Neuronal stem cell (in vitro differentiated cells): ENCODE measurements around the gene SH3BP4.

Source experiments
- DNase-seq: peaks from one replicate; pipeline ENCODE4 v3.0.0-alpha.2; 2013; ENCODE audit warnings: low spot score
- H2AFZ ChIP-seq: one replicate; pipeline ENCODE4 v1.6.1; 2013; ENCODE audit warnings: mild to moderate bottlenecking, low read length, inconsistent platforms
- H2AK5ac ChIP-seq: 2 replicates; pipeline ENCODE4 v1.6.1; 2013; ENCODE audit warnings: low read depth, mild to moderate bottlenecking, inconsistent platforms, low read length, moderate library complexity, mixed read lengths
- H2BK120ac ChIP-seq: 2 replicates; pipeline ENCODE4 v1.6.1; 2013; ENCODE audit warnings: low read depth, mild to moderate bottlenecking, inconsistent platforms, low read length, moderate library complexity, mixed read lengths
- H2BK12ac ChIP-seq: one replicate; pipeline ENCODE4 v1.6.1; 2013; ENCODE audit warnings: low read length, inconsistent platforms
- H2BK15ac ChIP-seq: 2 replicates; pipeline ENCODE4 v1.6.1; 2013; ENCODE audit warnings: mild to moderate bottlenecking, low read length, inconsistent platforms, mixed read lengths
- H2BK5ac ChIP-seq: one replicate; pipeline ENCODE4 v1.6.1; 2013; ENCODE audit warnings: inconsistent platforms, mild to moderate bottlenecking, low read length, moderate library complexity
- H3K14ac ChIP-seq: one replicate; pipeline ENCODE4 v1.6.1; 2013; ENCODE audit warnings: low read length, inconsistent platforms
- H3K18ac ChIP-seq: 2 replicates; pipeline ENCODE4 v1.6.1; 2013; ENCODE audit warnings: low read length, inconsistent platforms
- H3K23ac ChIP-seq: 2 replicates; pipeline ENCODE4 v1.6.1; 2013; ENCODE audit warnings: low read depth, mild to moderate bottlenecking, mixed read lengths, low read length, inconsistent platforms; ENCODE audit not compliant: poor library complexity
- H3K27ac ChIP-seq: replicated peaks from 3 replicates; pipeline ENCODE4 v1.5.1; 2013; ENCODE audit warnings: low read length, inconsistent platforms
- H3K27me3 ChIP-seq, 3 experiments: 2 replicates each; pipeline ENCODE4 v1.6.1; 2013; ENCODE audit warnings: low read length in 3 of 3, mild to moderate bottlenecking in 2 of 3, inconsistent platforms in 1 of 3, low read depth in 1 of 3, mixed read lengths in 1 of 3, moderate library complexity in 1 of 3; ENCODE audit not compliant: control insufficient read depth in 3 of 3, insufficient read depth in 3 of 3
- H3K36me3 ChIP-seq, 2 donors: replicated peaks in 1 of 2; 2 replicates each; pipeline ENCODE4 v1.6.1; 2013; ENCODE audit warnings: low read length in 2 of 2; ENCODE audit not compliant: control insufficient read depth in 2 of 2, insufficient read depth in 2 of 2
- H3K4ac ChIP-seq: 2 replicates; pipeline ENCODE4 v1.6.1; 2013; ENCODE audit warnings: inconsistent platforms, mild to moderate bottlenecking, low read length, moderate library complexity
- H3K4me1 ChIP-seq, 2 donors: 1 replicate in 1 of 2; 2 replicates in 1 of 2; pipeline ENCODE4 v1.6.1; 2013; ENCODE audit warnings: low read length in 2 of 2, low read depth in 1 of 2; ENCODE audit not compliant: control insufficient read depth in 2 of 2, insufficient read depth in 1 of 2
- H3K4me2 ChIP-seq: one replicate; pipeline ENCODE4 v1.6.1; 2013; ENCODE audit warnings: mild to moderate bottlenecking, low read length, inconsistent platforms; ENCODE audit not compliant: insufficient read depth, poor library complexity, severe bottlenecking
- H3K4me3 ChIP-seq, 2 donors: 2 replicates each; pipeline ENCODE4 v1.5.1; 2013; ENCODE audit warnings: low read length in 2 of 2, mild to moderate bottlenecking in 2 of 2, inconsistent platforms in 1 of 2, moderate library complexity in 1 of 2
- H3K79me1 ChIP-seq: one replicate; pipeline ENCODE4 v1.6.1; 2013; ENCODE audit warnings: low read depth, mild to moderate bottlenecking, inconsistent platforms, low read length, moderate library complexity
- H3K9ac ChIP-seq: one replicate; pipeline ENCODE4 v1.6.1; 2013; ENCODE audit warnings: mild to moderate bottlenecking, low read depth, low read length, inconsistent platforms; ENCODE audit not compliant: poor library complexity
- H3K9me3 ChIP-seq, 2 donors: replicated peaks in 1 of 2; 2 replicates each; pipeline versions ENCODE3 to v1.6.1; 2013; ENCODE audit warnings: low read length in 2 of 2, mild to moderate bottlenecking in 2 of 2, inconsistent platforms in 1 of 2, low read depth in 1 of 2, mixed read lengths in 1 of 2, moderate library complexity in 1 of 2; ENCODE audit not compliant: control insufficient read depth in 2 of 2, insufficient read depth in 1 of 2
- H4K8ac ChIP-seq: one replicate; pipeline ENCODE4 v1.6.1; 2013; ENCODE audit warnings: low read depth, mild to moderate bottlenecking, inconsistent platforms, low read length, moderate library complexity
- H4K91ac ChIP-seq: one replicate; pipeline ENCODE4 v1.6.1; 2013; ENCODE audit warnings: low read length, low read depth, mild to moderate bottlenecking, inconsistent platforms; ENCODE audit not compliant: poor library complexity
- WGBS, 2 donors: extraction: QIAGEN DNeasy Blood & Tissue Kit; methylation state at CpG; one replicate each; pipeline ENCODE4 v1.1.7; 2013; ENCODE audit warnings: missing lambda C conversion rate in 2 of 2, mixed read lengths in 1 of 2; ENCODE audit not compliant: insufficient read length in 2 of 2, insufficient replicate concordance in 1 of 2; ENCODE audit errors: extremely low coverage in 2 of 2; 5-methylcytosine and 5-hydroxymethylcytosine counted together

SH3BP4 gene

GRCh38 chr2:235078914-235079472, 127.2 kb downstream of the SH3BP4 start:
- no peak overlapping the region for H2BK15ac ChIP-seq
- no peak overlapping the region for H3K27ac ChIP-seq
- H4K91ac ChIP-seq: peak overlapping the region; percentile 66
- peaks cover 0 to 4% of the 10 kb centered on the region in 2 donors for H3K36me3 ChIP-seq
- no peak overlapping the region for H2BK5ac ChIP-seq
- peaks cover 0 to 2% (median 0%) of the 10 kb centered on the region in 3 experiments for H3K27me3 ChIP-seq
- no peak overlapping the region for H4K8ac ChIP-seq
- DNase-seq: no peak
- H3K4ac ChIP-seq: peak overlapping the region; percentile 58
- peaks cover 4 to 8% of the 10 kb centered on the region in 2 donors for H3K4me1 ChIP-seq
- no peak overlapping the region for H2AK5ac ChIP-seq
- 100% methylated on average over 1 to 4 of the region's 8 CpGs for WGBS, 2 donors
- H3K23ac ChIP-seq: no peak overlapping the region
- H2BK120ac ChIP-seq: no peak overlapping the region
- no peaks in the 10 kb centered on the region for H3K79me1 ChIP-seq
- H3K4me2 ChIP-seq: no peak overlapping the region
- peaks cover 4 to 6% of the 10 kb centered on the region in 2 donors for H3K9me3 ChIP-seq
- peak overlapping the region; percentile 83 for H3K9ac ChIP-seq
- H3K4me3 ChIP-seq: peak overlapping the region in 1 of 2 donors; percentile 66
- H2AFZ ChIP-seq: no peak overlapping the region
- H3K18ac ChIP-seq: no peak overlapping the region
- H3K14ac ChIP-seq: peak overlapping the region; percentile 39
- H2BK12ac ChIP-seq: no peak overlapping the region

DNA sequence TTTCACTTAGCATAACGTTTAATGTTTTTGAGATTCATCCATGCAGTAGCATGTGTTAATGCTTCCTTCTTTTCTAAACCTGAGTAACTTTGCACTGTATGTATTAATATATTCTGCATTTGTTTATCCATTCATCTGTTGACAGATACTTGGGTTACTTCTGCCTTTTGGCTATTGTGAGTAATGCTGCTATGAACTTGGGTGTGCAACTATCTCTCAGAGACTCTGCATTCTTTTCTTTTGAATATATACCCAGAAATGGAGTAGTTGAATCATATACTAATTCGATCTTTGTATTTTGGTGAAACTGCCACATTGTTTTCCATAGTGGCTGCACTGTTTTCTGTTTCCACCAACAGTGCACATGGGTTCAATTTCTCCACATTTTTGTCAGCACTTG, 128.3 kb downstream of the SH3BP4 start:
- H4K91ac ChIP-seq: no peak overlapping the region
- H2BK12ac ChIP-seq: no peak overlapping the region
- WGBS, 2 donors: no CpG with 5 or more reads among the region's 2 CpGs
- H2AFZ ChIP-seq: no peak overlapping the region
- no peak overlapping the region for H2BK5ac ChIP-seq
- no peak overlapping the region for H3K4me3 ChIP-seq
- peaks cover 0 to 2% (median 0%) of the 10 kb centered on the region in 3 experiments for H3K27me3 ChIP-seq
- H3K27ac ChIP-seq: no peak overlapping the region
- no peak overlapping the region for H3K4me2 ChIP-seq
- H4K8ac ChIP-seq: no peak overlapping the region
- H3K23ac ChIP-seq: no peak overlapping the region
- no peak overlapping the region for H3K18ac ChIP-seq
- H3K4me1 ChIP-seq: peaks cover 3 to 5% of the 10 kb centered on the region in 2 donors
- no peak overlapping the region for H2BK120ac ChIP-seq
- H3K9ac ChIP-seq: no peak overlapping the region
- H3K9me3 ChIP-seq: peaks cover 6 to 11% of the 10 kb centered on the region in 2 donors
- peaks cover 0 to 4% of the 10 kb centered on the region in 2 donors for H3K36me3 ChIP-seq
- no peak overlapping the region for H2BK15ac ChIP-seq
- no peaks in the 10 kb centered on the region for H3K79me1 ChIP-seq
- no peak for DNase-seq
- no peak overlapping the region for H3K4ac ChIP-seq
- no peak overlapping the region for H2AK5ac ChIP-seq
- H3K14ac ChIP-seq: no peak overlapping the region

DNA sequence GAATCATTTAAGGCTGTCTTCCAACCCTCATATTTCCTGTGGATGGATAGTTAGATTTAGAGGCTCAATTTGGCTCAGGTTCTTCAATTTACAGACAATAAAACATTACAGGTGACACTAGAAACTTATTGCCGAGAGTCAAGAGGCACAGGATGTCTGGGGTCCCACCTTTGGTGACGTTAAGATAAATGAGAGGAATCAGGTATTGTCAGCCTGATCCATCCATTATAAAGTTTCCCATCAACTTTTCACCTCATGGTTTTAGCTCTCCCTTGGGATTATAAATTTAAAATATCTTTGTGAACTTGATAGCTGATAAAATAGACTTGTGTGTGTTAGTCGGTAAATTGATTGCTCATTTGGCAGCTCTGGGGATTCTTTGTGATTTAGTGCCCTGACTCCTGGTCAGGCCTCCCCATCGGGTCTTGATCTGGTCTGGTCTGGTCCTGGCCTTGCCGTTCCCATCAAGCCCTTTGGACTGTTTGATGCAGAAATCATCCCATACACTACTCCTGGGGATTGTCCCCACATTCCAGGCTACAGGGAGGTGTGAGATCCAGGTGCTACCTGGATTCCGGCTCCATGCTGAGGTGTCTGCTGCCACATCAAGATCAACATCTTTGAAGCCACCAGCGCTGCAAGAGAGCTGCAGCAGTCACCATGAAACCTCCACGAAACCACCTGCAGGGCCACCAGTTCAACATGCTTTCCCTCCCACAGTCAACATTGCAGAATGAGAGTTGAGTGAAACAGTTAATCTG, 130.9 kb downstream of the SH3BP4 start:
- no peak overlapping the region for H2BK15ac ChIP-seq
- H2BK120ac ChIP-seq: no peak overlapping the region
- no CpG with 5 or more reads among the region's 8 CpGs for WGBS, 2 donors
- no peak overlapping the region for H4K91ac ChIP-seq
- DNase-seq: no peak
- H4K8ac ChIP-seq: no peak overlapping the region
- peaks cover 14 to 15% of the 10 kb centered on the region in 2 donors for H3K4me1 ChIP-seq
- no peak overlapping the region for H3K4me3 ChIP-seq
- H3K14ac ChIP-seq: no peak overlapping the region
- no peak overlapping the region for H3K4me2 ChIP-seq
- H3K9ac ChIP-seq: no peak overlapping the region
- no peaks in the 10 kb centered on the region for H3K79me1 ChIP-seq
- H3K9me3 ChIP-seq: peaks cover 6 to 11% of the 10 kb centered on the region in 2 donors
- H2AK5ac ChIP-seq: no peak overlapping the region
- H3K23ac ChIP-seq: no peak overlapping the region
- H2BK12ac ChIP-seq: no peak overlapping the region
- no peak overlapping the region for H3K18ac ChIP-seq
- peaks cover 0 to 2% (median 0%) of the 10 kb centered on the region in 3 experiments for H3K27me3 ChIP-seq
- H2BK5ac ChIP-seq: no peak overlapping the region
- no peak overlapping the region for H3K27ac ChIP-seq
- H3K36me3 ChIP-seq: peaks cover 0 to 4% of the 10 kb centered on the region in 2 donors
- no peak overlapping the region for H3K4ac ChIP-seq
- no peak overlapping the region for H2AFZ ChIP-seq

DNA sequence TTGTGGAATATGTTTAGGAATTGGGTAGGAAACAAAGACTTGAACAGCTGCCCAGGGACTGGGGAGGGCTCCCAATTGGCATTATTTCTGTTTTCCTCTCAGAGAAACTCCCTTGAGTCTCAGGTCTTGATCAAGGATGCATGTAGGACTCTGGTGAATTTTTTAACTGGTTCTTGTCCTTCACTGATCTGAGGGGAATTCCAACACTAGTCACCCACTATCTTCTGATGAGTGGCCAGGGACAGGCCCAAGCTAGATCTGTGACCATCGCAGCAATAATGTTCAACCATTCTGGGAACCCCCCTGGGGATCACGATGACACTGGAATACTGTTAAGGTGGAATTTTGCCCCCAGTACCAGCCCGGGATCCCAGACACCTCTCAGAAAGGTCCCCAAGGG, 132.0 kb downstream of the SH3BP4 start:
- H3K23ac ChIP-seq: no peak overlapping the region
- H2BK15ac ChIP-seq: no peak overlapping the region
- no peak overlapping the region for H3K27ac ChIP-seq
- H4K91ac ChIP-seq: no peak overlapping the region
- H3K14ac ChIP-seq: no peak overlapping the region
- H3K9me3 ChIP-seq: peaks cover 5 to 11% of the 10 kb centered on the region in 2 donors
- H2AFZ ChIP-seq: no peak overlapping the region
- peaks cover 0 to 2% (median 0%) of the 10 kb centered on the region in 3 experiments for H3K27me3 ChIP-seq
- H2BK120ac ChIP-seq: no peak overlapping the region
- H3K18ac ChIP-seq: no peak overlapping the region
- H2AK5ac ChIP-seq: no peak overlapping the region
- H4K8ac ChIP-seq: no peak overlapping the region
- H3K4me2 ChIP-seq: no peak overlapping the region
- DNase-seq: no peak
- H2BK12ac ChIP-seq: no peak overlapping the region
- no peak overlapping the region for H3K9ac ChIP-seq
- peaks cover 20 to 23% of the 10 kb centered on the region in 2 donors for H3K4me1 ChIP-seq
- no peak overlapping the region for H2BK5ac ChIP-seq
- no peak overlapping the region for H3K4me3 ChIP-seq
- H3K4ac ChIP-seq: no peak overlapping the region
- H3K36me3 ChIP-seq: peaks cover 0 to 4% of the 10 kb centered on the region in 2 donors
- H3K79me1 ChIP-seq: no peaks in the 10 kb centered on the region
- WGBS, 2 donors: no CpG with 5 or more reads among the region's 3 CpGs
